Esophagus squamous epithelium (tissue), 5 donors: Measurements from ENCODE around the gene GJC3. TPM values are rescaled to one million over a fixed set of nuclear protein-coding genes. Genes with fewer than 3 reads are reported as not detected.
A peak's percentile ranks its signal among the peaks of the same experiment; 100 is the strongest.
"Not testable (repeated sequence)": the region's sequence is repeated elsewhere in the genome, so short reads cannot be mapped to it uniquely, and the experiment has no call there.

Source experiments
- DNase-seq: peaks from one replicate; lab custom pipeline; 2025; lab: John Stamatoyannopoulos, UW
- H3K27ac ChIP-seq, 4 donors: fragments of 200-600 bp; sonication (generic); one replicate each; pipeline ENCODE4 v1.5.1; 2016 to 2019; ENCODE audit warnings: mild to moderate bottlenecking in 1 of 4
- H3K27me3 ChIP-seq, 4 donors: fragments of 200-600 bp; sonication (generic); 1 replicate in 3 of 4; 2 replicates in 1 of 4; pipeline versions ENCODE4 v1.5.1 to v1.6.0; 2017 to 2021; ENCODE audit warnings: antibody characterized with exemption in 1 of 4
- H3K36me3 ChIP-seq, 3 donors: fragments of 200-600 bp; sonication (generic); one replicate each; pipeline ENCODE4 v1.5.1; 2016 to 2019
- H3K4me1 ChIP-seq, 3 donors: fragments of 200-600 bp; sonication (generic); one replicate each; pipeline ENCODE4 v1.5.1; 2017 to 2019
- H3K4me3 ChIP-seq, 4 donors: fragments of 200-600 bp; sonication (generic); 1 replicate in 3 of 4; 2 replicates in 1 of 4; pipeline ENCODE4 v1.5.1; 2016 to 2019; ENCODE audit warnings: mild to moderate bottlenecking in 2 of 4, moderate library complexity in 1 of 4
- H3K9me3 ChIP-seq, 3 donors: fragments of 200-600 bp; sonication (generic); one replicate each; pipeline ENCODE4 v1.5.1; 2016 to 2019
- POLR2A ChIP-seq, 4 donors: fragments of 450-650 bp; IDR thresholded peaks; one replicate each; pipeline ENCODE4 v1.6.1; 2017; ENCODE audit warnings: antibody characterized with exemption in 4 of 4, mild to moderate bottlenecking in 4 of 4, moderate library complexity in 3 of 4
- WGBS, 2 donors: methylation state at CpG; one replicate each; pipeline ENCODE4 v1.1.5; 2018; 5-methylcytosine and 5-hydroxymethylcytosine counted together
- intact Hi-C: fragments of 100-400 bp; cut with DNase I; formaldehyde crosslinking; loops from one replicate; pipeline ENCODE4 v1.15.0; 2022
- total RNA-seq, 4 donors: library from RNA; depleted of rRNA; stranded (reverse); fragments of >200 nt; gene quantifications; one replicate each; pipeline ENCODE4 v1.1.0, GENCODE V29; 2016
- TF ChIP-seq, protein P1 (sequence below), 6 experiments: fragments of 450-650 bp in 4 of 6; fragments of 200-600 bp in 2 of 6; sonication (generic) in 2 of 6; IDR thresholded peaks; one replicate each; pipeline ENCODE4 v1.5.1; 2016 to 2019; ENCODE audit warnings: antibody characterized with exemption in 6 of 6, mild to moderate bottlenecking in 4 of 6, moderate library complexity in 4 of 6
- donor health status: DM: yes; HTN: yes; CAD: no.

Gene GJC3
- total RNA-seq, 4 donors from 2014 or later = 0.26 TPM; not detected in 3

DNA sequence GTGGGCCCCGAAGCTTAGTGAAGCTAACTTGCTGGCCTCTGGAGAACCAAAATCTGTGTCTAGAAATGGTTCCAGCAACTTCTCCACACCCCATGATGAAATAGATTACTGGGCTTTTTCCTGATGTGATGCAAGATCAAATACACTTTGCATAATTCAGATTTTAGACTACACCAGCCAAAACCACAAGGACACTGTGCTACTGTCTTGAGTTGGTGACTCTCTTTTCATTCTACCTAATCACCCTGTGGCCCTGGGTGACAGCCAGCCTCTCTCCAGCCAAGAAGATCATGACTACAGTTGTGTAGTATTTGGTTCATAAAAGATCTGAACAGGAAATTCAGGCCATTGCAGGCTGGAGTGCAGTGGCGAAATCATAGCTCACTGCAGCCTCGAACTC lies 24.2 kb upstream of the GJC3 start:
- H3K4me1 ChIP-seq = peaks cover 0 to 4% (median 0%) of the 10 kb centered on the region in 3 donors
- H3K9me3 ChIP-seq = peaks cover 0 to 8% (median 0%) of the 10 kb centered on the region in 3 donors
- H3K36me3 ChIP-seq = no peaks in the 10 kb centered on the region
- no peak overlapping the region for H3K4me3 ChIP-seq
- TF ChIP-seq POLR2A (IDR thresholded peaks at IDR 0.05) = no peak
- TF ChIP-seq, protein P1, sequence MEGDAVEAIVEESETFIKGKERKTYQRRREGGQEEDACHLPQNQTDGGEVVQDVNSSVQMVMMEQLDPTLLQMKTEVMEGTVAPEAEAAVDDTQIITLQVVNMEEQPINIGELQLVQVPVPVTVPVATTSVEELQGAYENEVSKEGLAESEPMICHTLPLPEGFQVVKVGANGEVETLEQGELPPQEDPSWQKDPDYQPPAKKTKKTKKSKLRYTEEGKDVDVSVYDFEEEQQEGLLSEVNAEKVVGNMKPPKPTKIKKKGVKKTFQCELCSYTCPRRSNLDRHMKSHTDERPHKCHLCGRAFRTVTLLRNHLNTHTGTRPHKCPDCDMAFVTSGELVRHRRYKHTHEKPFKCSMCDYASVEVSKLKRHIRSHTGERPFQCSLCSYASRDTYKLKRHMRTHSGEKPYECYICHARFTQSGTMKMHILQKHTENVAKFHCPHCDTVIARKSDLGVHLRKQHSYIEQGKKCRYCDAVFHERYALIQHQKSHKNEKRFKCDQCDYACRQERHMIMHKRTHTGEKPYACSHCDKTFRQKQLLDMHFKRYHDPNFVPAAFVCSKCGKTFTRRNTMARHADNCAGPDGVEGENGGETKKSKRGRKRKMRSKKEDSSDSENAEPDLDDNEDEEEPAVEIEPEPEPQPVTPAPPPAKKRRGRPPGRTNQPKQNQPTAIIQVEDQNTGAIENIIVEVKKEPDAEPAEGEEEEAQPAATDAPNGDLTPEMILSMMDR (IDR thresholded peaks at IDR 0.05) = no peak
- DNase-seq = no peak
- H3K27ac ChIP-seq = peak overlapping the region in 2 of 4 donors; percentile 45 to 51
- intact Hi-C loops = no loop called here
- WGBS, 2 donors = 27 to 60% methylated on average over 2 to 3 of the region's 3 CpGs
- peaks cover 0 to 22% (median 0%) of the 10 kb centered on the region in 4 donors for H3K27me3 ChIP-seq

DNA sequence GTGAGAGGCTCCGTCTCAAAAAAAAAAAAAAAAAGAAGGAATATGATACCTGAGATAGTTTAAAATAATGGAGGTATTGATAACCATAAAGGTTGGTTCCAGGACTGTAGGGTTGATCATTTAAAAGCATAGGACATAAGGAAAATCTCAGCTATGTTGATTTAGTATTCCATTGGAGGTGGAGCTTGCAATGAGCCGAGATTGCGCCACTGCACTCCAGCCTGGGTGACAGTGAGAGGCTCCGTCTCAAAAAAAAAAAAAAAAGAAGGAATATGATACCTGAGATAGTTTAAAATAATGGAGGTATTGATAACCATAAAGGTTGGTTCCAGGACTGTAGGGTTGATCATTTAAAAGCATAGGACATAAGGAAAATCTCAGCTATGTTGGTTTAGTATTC lies 23.2 kb upstream of the GJC3 start:
- H3K9me3 ChIP-seq, H3K36me3 ChIP-seq, DNase-seq, H3K4me1 ChIP-seq, intact Hi-C loops, H3K4me3 ChIP-seq, H3K27ac ChIP-seq: not testable (repeated sequence)
- peaks cover 0 to 13% (median 0%) of the 10 kb centered on the region in 4 donors for H3K27me3 ChIP-seq
- 51 to 60% methylated on average over 1 to 3 of the region's 4 CpGs for WGBS, 2 donors

DNA sequence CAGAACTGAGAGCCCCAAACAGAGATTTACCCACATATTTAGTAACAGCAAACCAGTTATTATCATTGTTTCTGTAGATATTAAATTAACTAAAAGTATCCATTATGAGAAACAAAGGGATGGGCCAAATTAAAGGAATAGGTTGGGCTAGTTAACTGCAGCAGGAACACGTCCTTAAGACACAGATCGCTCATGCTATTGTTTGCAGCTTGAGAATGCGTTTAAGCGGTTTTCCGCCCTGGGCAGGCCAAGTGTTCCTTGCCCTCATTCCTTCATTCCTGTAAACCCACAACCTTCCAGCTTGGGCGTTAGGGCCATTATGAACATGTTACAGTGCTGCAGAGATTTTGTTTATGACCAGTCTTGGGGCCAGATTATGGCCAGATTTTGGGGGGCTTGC lies 21.4 kb upstream of the GJC3 start:
- H3K9me3 ChIP-seq, H3K36me3 ChIP-seq, DNase-seq, H3K4me1 ChIP-seq, H3K4me3 ChIP-seq, H3K27ac ChIP-seq, intact Hi-C loops: not testable (repeated sequence)
- H3K27me3 ChIP-seq = peaks cover 0 to 15% (median 0%) of the 10 kb centered on the region in 4 donors
- 80 to 83% methylated on average over 6 of the region's 6 CpGs for WGBS, 2 donors

DNA sequence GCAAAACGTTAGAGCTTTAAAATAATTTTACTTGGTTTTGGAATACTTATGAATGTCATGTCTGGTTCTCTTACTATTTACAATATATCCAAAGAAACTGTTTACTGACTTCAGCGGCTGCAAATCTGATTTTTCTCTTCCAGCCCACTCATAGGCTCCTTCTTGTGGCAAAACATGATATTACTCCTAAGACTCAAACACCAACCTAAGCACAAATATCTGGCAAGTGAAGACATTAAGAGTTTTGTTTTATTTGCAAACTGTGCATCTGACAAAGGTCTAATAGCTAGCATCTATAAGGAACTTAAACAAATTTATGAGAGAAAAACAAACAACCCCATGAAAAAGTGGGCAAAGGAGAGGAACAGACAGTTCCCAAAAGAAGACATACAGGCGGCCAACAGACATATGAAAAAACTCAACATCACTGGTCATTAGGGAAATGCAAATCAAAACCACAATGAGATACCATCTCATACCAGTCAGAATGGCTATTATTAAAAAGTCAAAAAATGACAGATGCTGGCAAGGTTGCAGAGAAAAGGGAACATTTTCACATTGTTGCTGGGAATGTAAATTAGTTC lies 20.3 kb upstream of the GJC3 start:
- Histone ChIP-seq H3K27ac (no peak overlapping the region), H3K36me3 (no peaks in the 10 kb centered on the region), H3K27me3 (peaks cover 0 to 8% (median 0%) of the 10 kb centered on the region in 4 donors), H3K9me3 (peaks cover 0 to 8% (median 0%) of the 10 kb centered on the region in 3 donors), H3K4me3 (no peak overlapping the region), H3K4me1 (peaks cover 0 to 4% (median 0%) of the 10 kb centered on the region in 3 donors)
- intact Hi-C loops = no loop called here
- no peak for TF ChIP-seq POLR2A (IDR thresholded peaks at IDR 0.05)
- TF ChIP-seq, protein P1 (IDR thresholded peaks at IDR 0.05) = peak in 3 of 6 experiments; percentile 19 to 44 (median 20)
- DNase-seq = no peak
- whole genome bisulfite sequencing, 2 donors = 41 to 50% methylated on average over 3 of the region's 3 CpGs

DNA sequence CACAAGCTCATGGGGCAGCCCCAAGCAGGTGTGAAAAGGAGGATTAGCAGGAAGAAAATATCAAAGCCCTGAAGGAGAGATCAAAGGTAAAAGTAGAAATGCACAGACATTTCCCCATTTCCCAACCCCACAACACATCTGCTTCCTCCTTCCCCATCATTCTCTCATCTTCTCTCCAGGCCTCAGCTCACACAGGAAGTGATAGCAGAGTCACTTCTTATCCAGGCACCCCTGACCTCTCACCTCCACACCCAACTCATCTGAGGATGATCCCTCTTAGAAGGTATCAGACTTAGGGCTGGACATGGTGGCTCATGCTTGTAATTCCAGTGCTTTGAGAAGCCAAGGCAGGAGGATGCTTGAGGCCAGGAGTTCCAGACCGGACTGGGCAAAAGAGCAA lies 18.2 kb upstream of the GJC3 start:
- peaks cover 0 to 19% (median 0%) of the 10 kb centered on the region in 4 donors for H3K27me3 ChIP-seq
- no peaks in the 10 kb centered on the region for H3K4me1 ChIP-seq
- WGBS, 2 donors = 78 to 100% methylated on average over 1 of the region's 1 CpG
- H3K36me3 ChIP-seq = no peaks in the 10 kb centered on the region
- H3K9me3 ChIP-seq = peaks cover 0 to 8% (median 0%) of the 10 kb centered on the region in 3 donors
- TF ChIP-seq, protein P1 (IDR thresholded peaks at IDR 0.05) = no peak
- no peak for TF ChIP-seq POLR2A (IDR thresholded peaks at IDR 0.05)
- intact Hi-C loops = no loop called here
- no peak overlapping the region for H3K27ac ChIP-seq
- DNase-seq = no peak
- H3K4me3 ChIP-seq = no peak overlapping the region

DNA sequence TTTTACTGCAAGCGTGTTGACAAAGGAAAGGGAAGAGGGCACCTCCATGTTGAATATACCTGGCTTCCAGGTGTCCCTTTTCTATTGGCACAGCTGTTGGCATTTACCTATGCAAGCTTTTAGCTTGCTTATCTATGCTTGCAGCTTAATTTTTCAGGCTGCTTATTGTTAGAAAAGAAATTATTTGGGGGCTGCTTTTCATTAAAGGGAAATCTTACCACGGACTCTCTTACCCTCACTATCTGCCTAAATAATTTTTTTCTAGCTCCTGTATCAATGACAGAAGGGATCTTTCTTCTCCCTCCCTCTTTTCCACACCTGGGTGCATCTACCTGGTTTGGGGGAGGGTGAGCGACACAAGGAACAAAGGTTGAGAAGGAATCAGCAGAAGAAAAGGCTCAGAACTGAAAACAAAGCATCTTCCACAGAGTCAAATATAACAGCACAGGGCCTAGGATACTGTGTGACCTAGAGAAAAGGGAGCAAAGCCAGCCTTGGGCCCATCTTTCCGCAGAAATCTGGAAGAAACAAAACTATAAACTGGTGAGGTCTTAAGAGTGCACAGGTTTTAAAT lies 15.2 kb upstream of the GJC3 start:
- WGBS, 2 donors = 40 to 46% methylated on average over 3 of the region's 4 CpGs
- no peak overlapping the region for H3K4me3 ChIP-seq
- no peaks in the 10 kb centered on the region for H3K36me3 ChIP-seq
- TF ChIP-seq POLR2A (IDR thresholded peaks at IDR 0.05) = no peak
- TF ChIP-seq, protein P1 (IDR thresholded peaks at IDR 0.05) = no peak
- no peaks in the 10 kb centered on the region for H3K4me1 ChIP-seq
- DNase-seq = no peak
- H3K9me3 ChIP-seq = no peaks in the 10 kb centered on the region
- no peak overlapping the region for H3K27ac ChIP-seq
- H3K27me3 ChIP-seq = peaks cover 0 to 34% (median 1%) of the 10 kb centered on the region in 4 donors
- intact Hi-C loops = no loop called here
